HEK293 (cell line): ENCODE measurements around the gene ANGPT4.
A peak's percentile ranks its signal among the peaks of the same experiment; 100 is the strongest.

Experiments used
- CTCF ChIA-PET: fragments of 350-600 bp; formaldehyde crosslinking; extraction: SDS; loops from one replicate; lab custom pipeline; 2021; ENCODE audit warnings: antibody characterized with exemption; lab: Yijun Ruan, JAX
- POLR2A ChIA-PET: fragments of 300-600 bp; formaldehyde crosslinking; extraction: SDS; loops from one replicate; lab custom pipeline; 2020; ENCODE audit warnings: antibody characterized with exemption, inconsistent platforms; lab: Yijun Ruan, JAX
- H3K27ac ChIP-seq: fragments of 200-500 bp; sonication (Bioruptor generic); 2 replicates; pipeline ENCODE4 v1.5.1; 2014; ENCODE audit warnings: low read depth, low read length, control low read depth, inconsistent platforms; ENCODE audit errors: extremely low read depth
- H3K36me3 ChIP-seq, 2 experiments: fragments of 200-500 bp in 1 of 2; sonication (Bioruptor generic) in 1 of 2; 1 replicate in 1 of 2; 2 replicates in 1 of 2; pipeline ENCODE4 v1.5.1; 2014 to 2017; ENCODE audit warnings: inconsistent platforms in 2 of 2, low read length in 2 of 2; ENCODE audit not compliant: control insufficient read depth in 2 of 2, insufficient read depth in 1 of 2
- H3K4me1 ChIP-seq: fragments of 200-500 bp; sonication (Bioruptor generic); 2 replicates; pipeline ENCODE4 v1.5.1; 2014; ENCODE audit warnings: mild to moderate bottlenecking, low read length, inconsistent platforms; ENCODE audit not compliant: control insufficient read depth, insufficient read depth
- H3K4me3 ChIP-seq: 2 replicates; pipeline ENCODE4 v1.5.1; 2011; ENCODE audit warnings: low read depth, mild to moderate bottlenecking, control low read depth, low read length, moderate library complexity
- H3K9me3 ChIP-seq: fragments of 200-500 bp; sonication (Bioruptor generic); 2 replicates; pipeline ENCODE4 v1.5.1; 2014; ENCODE audit warnings: low read depth, low read length, inconsistent platforms; ENCODE audit not compliant: control insufficient read depth, insufficient read depth
- HOXA7 ChIP-seq: sonication (generic); formaldehyde crosslinking; IDR thresholded peaks from 2 replicates; pipeline ENCODE4 v1.8.1; 2022; ENCODE audit warnings: missing genetic modification reagents, borderline replicate concordance
- KLF1 ChIP-seq: fragments of 450-650 bp; formaldehyde crosslinking; IDR thresholded peaks from 2 replicates; pipeline ENCODE4 v1.5.1; 2016; ENCODE audit warnings: missing biosample characterization, missing genetic modification characterization
- KLF10 ChIP-seq: fragments of 450-650 bp; IDR thresholded peaks from 2 replicates; pipeline ENCODE4 v1.5.1; 2018; ENCODE audit warnings: missing biosample characterization, mild to moderate bottlenecking, missing genetic modification characterization
- KLF9 ChIP-seq: fragments of 450-650 bp; formaldehyde crosslinking; IDR thresholded peaks from 2 replicates; pipeline ENCODE4 v1.5.1; 2016; ENCODE audit warnings: missing biosample characterization, missing genetic modification characterization, low read depth
- ZNF121 ChIP-seq: fragments of 450-650 bp; formaldehyde crosslinking; IDR thresholded peaks from 2 replicates; pipeline ENCODE4 v1.5.1; 2016; ENCODE audit warnings: missing biosample characterization, missing genetic modification characterization
- ZNF157 ChIP-seq: fragments of 450-650 bp; formaldehyde crosslinking; IDR thresholded peaks from 2 replicates; pipeline ENCODE4 v1.5.1; 2016; ENCODE audit warnings: missing biosample characterization, missing genetic modification characterization
- ZNF174 ChIP-seq: fragments of 450-650 bp; formaldehyde crosslinking; IDR thresholded peaks from 2 replicates; pipeline ENCODE4 v1.5.0; 2017; ENCODE audit warnings: missing biosample characterization, mild to moderate bottlenecking, missing genetic modification characterization
- ZNF175 ChIP-seq: fragments of 450-650 bp; formaldehyde crosslinking; IDR thresholded peaks from 2 replicates; pipeline ENCODE4 v1.5.1; 2016; ENCODE audit warnings: missing biosample characterization, missing genetic modification characterization
- ZNF221 ChIP-seq: fragments of 450-650 bp; formaldehyde crosslinking; IDR thresholded peaks from 2 replicates; pipeline ENCODE4 v1.5.1; 2017; ENCODE audit warnings: missing biosample characterization, missing genetic modification characterization, borderline replicate concordance
- ZNF366 ChIP-seq: fragments of 450-650 bp; formaldehyde crosslinking; conservative IDR thresholded peaks from 2 replicates; pipeline ENCODE4 v1.5.1; 2016; ENCODE audit warnings: missing biosample characterization, missing genetic modification characterization
- ZNF404 ChIP-seq: fragments of 450-650 bp; formaldehyde crosslinking; IDR thresholded peaks from 2 replicates; pipeline ENCODE4 v1.5.1; 2017; ENCODE audit warnings: missing biosample characterization, missing genetic modification characterization
- ZNF433 ChIP-seq: fragments of 450-650 bp; formaldehyde crosslinking; IDR thresholded peaks from 2 replicates; pipeline ENCODE4 v1.5.1; 2016; ENCODE audit warnings: missing biosample characterization, missing genetic modification characterization, low read depth
- ZNF48 ChIP-seq: fragments of 450-650 bp; formaldehyde crosslinking; IDR thresholded peaks from 2 replicates; pipeline ENCODE4 v1.5.1; 2016; ENCODE audit warnings: missing biosample characterization, missing genetic modification characterization
- ZNF555 ChIP-seq: fragments of 450-650 bp; formaldehyde crosslinking; conservative IDR thresholded peaks from 2 replicates; pipeline ENCODE4 v1.5.1; 2017; ENCODE audit warnings: missing biosample characterization, mild to moderate bottlenecking, missing genetic modification characterization, inconsistent platforms
- ZNF571 ChIP-seq: fragments of 450-650 bp; formaldehyde crosslinking; IDR thresholded peaks from 2 replicates; pipeline ENCODE4 v1.5.0; 2017; ENCODE audit warnings: missing biosample characterization, missing genetic modification characterization
- ZNF621 ChIP-seq: fragments of 450-650 bp; formaldehyde crosslinking; IDR thresholded peaks from 2 replicates; pipeline ENCODE4 v1.5.1; 2017; ENCODE audit warnings: missing biosample characterization, missing genetic modification characterization
- ZNF629 ChIP-seq: fragments of 450-650 bp; formaldehyde crosslinking; IDR thresholded peaks from 2 replicates; pipeline ENCODE4 v1.5.1; 2017; ENCODE audit warnings: missing biosample characterization, missing genetic modification characterization
- ZNF677 ChIP-seq: fragments of 450-650 bp; IDR thresholded peaks from 2 replicates; pipeline ENCODE4 v1.5.0; 2018; ENCODE audit warnings: missing biosample characterization, mild to moderate bottlenecking, missing genetic modification characterization, moderate library complexity
- ZNF830 ChIP-seq: fragments of 450-650 bp; IDR thresholded peaks from 2 replicates; pipeline ENCODE4 v1.5.0; 2018; ENCODE audit warnings: missing biosample characterization, missing genetic modification characterization, low read depth, mild to moderate bottlenecking, moderate library complexity
- ZNF837 ChIP-seq: fragments of 450-650 bp; formaldehyde crosslinking; IDR thresholded peaks from 2 replicates; pipeline ENCODE4 v1.5.1; 2016; ENCODE audit warnings: missing biosample characterization, missing genetic modification characterization
- TF ChIP-seq, protein P1 (sequence below): fragments of 450-650 bp; formaldehyde crosslinking; IDR thresholded peaks from 2 replicates; pipeline ENCODE4 v1.5.1; 2016; ENCODE audit warnings: missing biosample characterization, missing genetic modification characterization, borderline replicate concordance
- TF ChIP-seq, protein P2 (sequence below): fragments of 450-650 bp; formaldehyde crosslinking; IDR thresholded peaks from 2 replicates; pipeline ENCODE4 v1.5.1; 2016; ENCODE audit warnings: missing biosample characterization, missing genetic modification characterization
- TF ChIP-seq, protein P3 (sequence below): fragments of 450-650 bp; formaldehyde crosslinking; IDR thresholded peaks from 2 replicates; pipeline ENCODE4 v1.5.1; 2016; ENCODE audit warnings: missing biosample characterization, missing genetic modification characterization
- TF ChIP-seq, protein P4 (sequence below): fragments of 450-650 bp; IDR thresholded peaks from 2 replicates; pipeline ENCODE4 v1.5.1; 2018; ENCODE audit warnings: missing biosample characterization, mild to moderate bottlenecking, missing genetic modification characterization

The ANGPT4 gene

DNA sequence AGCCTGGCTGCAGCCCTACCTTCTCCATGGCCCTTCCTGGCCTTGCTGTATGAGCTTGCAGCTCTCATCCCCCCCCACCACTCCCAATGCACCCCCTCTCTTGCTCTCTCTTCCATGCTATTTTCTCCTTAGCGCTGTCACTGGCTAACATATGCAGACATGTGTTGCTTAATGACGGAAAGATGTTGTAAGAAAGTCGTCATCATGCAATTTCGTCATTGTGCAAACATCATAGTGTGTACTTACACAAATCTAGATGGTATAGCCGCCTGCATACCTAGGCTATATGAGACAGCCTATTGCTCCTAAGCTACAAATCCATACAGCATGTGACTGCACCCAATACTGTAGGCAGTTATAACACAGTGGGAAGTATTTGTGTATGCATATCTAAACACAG, 27.0 kb downstream of the ANGPT4 start:
- ChIA-PET CTCF (interaction anchor here (1.0 kb wide), 1 partner anchor 148 kb away, joined by 4 read pairs; no protein-coding TSS in a partner anchor), POLR2A (no interaction called here)
- Histone ChIP-seq H3K36me3 (no peaks in the 10 kb centered on the region), H3K4me1 (no peaks in the 10 kb centered on the region), H3K4me3 (no peak overlapping the region), H3K9me3 (no peaks in the 10 kb centered on the region), H3K27ac (no peak overlapping the region)
- no peak for TF ChIP-seq HOXA7 (CRISPR knock-in tag)
- no peak for TF ChIP-seq ZNF48 (tag by site-specific recombination)
- TF ChIP-seq ZNF121 (tag by site-specific recombination), result no peak
- TF ChIP-seq, protein P1, sequence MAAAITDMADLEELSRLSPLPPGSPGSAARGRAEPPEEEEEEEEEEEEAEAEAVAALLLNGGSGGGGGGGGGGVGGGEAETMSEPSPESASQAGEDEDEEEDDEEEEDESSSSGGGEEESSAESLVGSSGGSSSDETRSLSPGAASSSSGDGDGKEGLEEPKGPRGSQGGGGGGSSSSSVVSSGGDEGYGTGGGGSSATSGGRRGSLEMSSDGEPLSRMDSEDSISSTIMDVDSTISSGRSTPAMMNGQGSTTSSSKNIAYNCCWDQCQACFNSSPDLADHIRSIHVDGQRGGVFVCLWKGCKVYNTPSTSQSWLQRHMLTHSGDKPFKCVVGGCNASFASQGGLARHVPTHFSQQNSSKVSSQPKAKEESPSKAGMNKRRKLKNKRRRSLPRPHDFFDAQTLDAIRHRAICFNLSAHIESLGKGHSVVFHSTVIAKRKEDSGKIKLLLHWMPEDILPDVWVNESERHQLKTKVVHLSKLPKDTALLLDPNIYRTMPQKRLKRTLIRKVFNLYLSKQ (tag by site-specific recombination), result no peak
- TF ChIP-seq, protein P2, sequence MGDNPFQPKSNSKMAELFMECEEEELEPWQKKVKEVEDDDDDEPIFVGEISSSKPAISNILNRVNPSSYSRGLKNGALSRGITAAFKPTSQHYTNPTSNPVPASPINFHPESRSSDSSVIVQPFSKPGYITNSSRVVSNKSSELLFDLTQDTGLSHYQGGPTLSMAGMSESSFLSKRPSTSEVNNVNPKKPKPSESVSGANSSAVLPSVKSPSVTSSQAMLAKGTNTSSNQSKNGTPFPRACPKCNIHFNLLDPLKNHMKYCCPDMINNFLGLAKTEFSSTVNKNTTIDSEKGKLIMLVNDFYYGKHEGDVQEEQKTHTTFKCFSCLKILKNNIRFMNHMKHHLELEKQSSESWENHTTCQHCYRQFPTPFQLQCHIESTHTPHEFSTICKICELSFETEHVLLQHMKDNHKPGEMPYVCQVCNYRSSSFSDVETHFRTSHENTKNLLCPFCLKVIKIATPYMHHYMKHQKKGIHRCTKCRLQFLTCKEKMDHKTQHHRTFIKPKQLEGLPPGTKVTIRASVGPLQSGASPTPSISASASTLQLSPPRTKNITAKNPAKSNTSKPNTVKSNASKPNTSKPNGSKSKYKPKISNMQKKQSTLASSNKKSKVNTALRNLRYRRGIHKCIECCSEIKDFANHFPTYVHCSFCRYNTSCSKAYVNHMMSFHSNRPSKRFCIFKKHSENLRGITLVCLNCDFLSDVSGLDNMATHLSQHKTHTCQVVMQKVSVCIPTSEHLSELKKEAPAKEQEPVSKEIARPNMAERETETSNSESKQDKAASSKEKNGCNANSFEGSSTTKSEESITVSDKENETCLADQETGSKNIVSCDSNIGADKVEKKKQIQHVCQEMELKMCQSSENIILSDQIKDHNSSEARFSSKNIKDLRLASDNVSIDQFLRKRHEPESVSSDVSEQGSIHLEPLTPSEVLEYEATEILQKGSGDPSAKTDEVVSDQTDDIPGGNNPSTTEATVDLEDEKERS, result no peak
- no peak for TF ChIP-seq ZNF629 (tag by site-specific recombination)
- TF ChIP-seq ZNF174 (tag by site-specific recombination), result no peak
- TF ChIP-seq, protein P3, sequence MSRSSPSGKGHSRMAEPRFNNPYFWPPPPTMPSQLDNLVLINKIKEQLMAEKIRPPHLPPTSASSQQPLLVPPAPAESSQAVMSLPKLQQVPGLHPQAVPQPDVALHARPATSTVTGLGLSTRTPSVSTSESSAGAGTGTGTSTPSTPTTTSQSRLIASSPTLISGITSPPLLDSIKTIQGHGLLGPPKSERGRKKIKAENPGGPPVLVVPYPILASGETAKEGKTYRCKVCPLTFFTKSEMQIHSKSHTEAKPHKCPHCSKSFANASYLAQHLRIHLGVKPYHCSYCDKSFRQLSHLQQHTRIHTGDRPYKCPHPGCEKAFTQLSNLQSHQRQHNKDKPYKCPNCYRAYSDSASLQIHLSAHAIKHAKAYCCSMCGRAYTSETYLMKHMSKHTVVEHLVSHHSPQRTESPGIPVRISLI (tag by site-specific recombination), result no peak
- no peak for TF ChIP-seq ZNF433 (tag by site-specific recombination)
- no peak for TF ChIP-seq KLF1 (tag by site-specific recombination)
- TF ChIP-seq ZNF837, result no peak
- no peak for TF ChIP-seq KLF10
- TF ChIP-seq, all 188 proteins: peak for 0

DNA sequence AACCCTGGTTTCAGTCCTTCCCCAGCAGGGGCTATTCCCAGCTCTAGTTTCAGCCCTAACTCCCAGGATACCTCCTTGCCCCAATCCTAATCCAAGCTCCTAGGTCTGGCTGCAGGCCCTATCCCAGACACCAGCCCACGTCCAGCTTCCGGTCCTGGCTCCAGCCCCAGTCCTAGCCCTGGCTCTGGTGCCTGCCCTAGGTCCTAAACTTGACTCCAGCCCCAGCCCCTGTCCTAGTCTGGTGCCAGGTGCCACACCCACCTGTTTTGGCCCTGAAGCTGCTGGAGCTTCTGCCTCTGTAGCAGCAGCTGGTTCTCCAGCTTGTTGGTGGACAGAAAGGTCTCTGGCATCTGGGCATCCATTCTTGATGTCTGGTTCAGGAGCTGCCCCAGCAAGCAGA, 28.1 kb downstream of the ANGPT4 start:
- CTCF ChIA-PET, result interaction anchor here (0.6 kb wide), 1 partner anchor 70 kb away, joined by 3 read pairs; no protein-coding TSS in a partner anchor
- no peak overlapping the region for H3K27ac ChIP-seq
- TF ChIP-seq KLF9 (tag by site-specific recombination) (0 out of 2 replicates have a peak, but pooled peaks have one; percentile 36), ZNF175 (no peak)
- TF ChIP-seq, all 188 proteins: peak for 1
- Histone ChIP-seq H3K9me3 (no peaks in the 10 kb centered on the region), H3K4me1 (no peaks in the 10 kb centered on the region), H3K36me3 (no peaks in the 10 kb centered on the region), H3K4me3 (no peak overlapping the region)
- POLR2A ChIA-PET, result no interaction called here

DNA sequence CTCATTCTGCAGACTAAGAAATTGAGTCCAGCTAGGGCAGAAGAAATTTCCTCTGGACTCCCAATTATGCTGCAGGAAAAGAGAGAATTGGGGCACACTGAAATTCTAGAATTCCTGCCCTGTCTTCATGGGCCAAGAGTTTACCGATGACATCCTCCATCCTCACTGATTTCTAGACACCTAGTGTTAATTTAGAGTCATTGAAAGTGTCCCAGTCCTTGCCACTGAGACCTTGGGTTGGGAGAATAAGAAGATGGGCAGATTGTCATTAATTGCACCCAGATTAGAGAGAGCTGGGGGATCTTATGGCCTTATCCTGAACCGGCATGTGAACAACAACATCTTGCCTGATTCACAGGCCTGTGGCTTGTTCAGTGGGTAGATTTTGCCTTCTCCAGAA, 29.0 kb downstream of the ANGPT4 start:
- Histone ChIP-seq H3K4me3 (no peak overlapping the region), H3K9me3 (no peaks in the 10 kb centered on the region), H3K36me3 (no peaks in the 10 kb centered on the region), H3K27ac (no peak overlapping the region), H3K4me1 (no peaks in the 10 kb centered on the region)
- CTCF ChIA-PET, result interaction anchor here (0.6 to 1.7 kb wide), 3 partner anchors 70 to 865 kb away, joined by 3 to 4 read pairs (median 3); partner anchors contain the start of gene TMEM74B
- TF ChIP-seq ZNF404 (tag by site-specific recombination) (no peak), ZNF571 (tag by site-specific recombination) (no peak), ZNF221 (tag by site-specific recombination) (no peak), ZNF629 (tag by site-specific recombination) (no peak), ZNF157 (no peak), ZNF830 (tag by site-specific recombination) (no peak), ZNF555 (tag by site-specific recombination) (no peak), ZNF621 (no peak), ZNF677 (tag by site-specific recombination) (no peak), ZNF366 (tag by site-specific recombination) (no peak)
- TF ChIP-seq, protein P4, sequence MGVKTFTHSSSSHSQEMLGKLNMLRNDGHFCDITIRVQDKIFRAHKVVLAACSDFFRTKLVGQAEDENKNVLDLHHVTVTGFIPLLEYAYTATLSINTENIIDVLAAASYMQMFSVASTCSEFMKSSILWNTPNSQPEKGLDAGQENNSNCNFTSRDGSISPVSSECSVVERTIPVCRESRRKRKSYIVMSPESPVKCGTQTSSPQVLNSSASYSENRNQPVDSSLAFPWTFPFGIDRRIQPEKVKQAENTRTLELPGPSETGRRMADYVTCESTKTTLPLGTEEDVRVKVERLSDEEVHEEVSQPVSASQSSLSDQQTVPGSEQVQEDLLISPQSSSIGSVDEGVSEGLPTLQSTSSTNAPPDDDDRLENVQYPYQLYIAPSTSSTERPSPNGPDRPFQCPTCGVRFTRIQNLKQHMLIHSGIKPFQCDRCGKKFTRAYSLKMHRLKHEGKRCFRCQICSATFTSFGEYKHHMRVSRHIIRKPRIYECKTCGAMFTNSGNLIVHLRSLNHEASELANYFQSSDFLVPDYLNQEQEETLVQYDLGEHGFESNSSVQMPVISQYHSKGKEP (tag by site-specific recombination), result no peak
- POLR2A ChIA-PET, result no interaction called here
